GM10847 (cell line): Measurements from ENCODE around the gene ESPNL.

ENCODE experiments used
- POLR2A ChIP-seq: IDR thresholded peaks from 2 replicates; pipeline ENCODE4 v1.6.1; 2011; ENCODE audit not compliant: insufficient read length; ENCODE audit errors: extremely low read depth

Gene ESPNL

GRCh38 chr2:238159661-238160205 lies 59.6 kb downstream of the ESPNL start:
- no peak for TF ChIP-seq POLR2A

- TF ChIP-seq POLR2A = no peak
Measured at GRCh38 chr2:238160206-238161129, 60.3 kb downstream of the ESPNL start.

DNA sequence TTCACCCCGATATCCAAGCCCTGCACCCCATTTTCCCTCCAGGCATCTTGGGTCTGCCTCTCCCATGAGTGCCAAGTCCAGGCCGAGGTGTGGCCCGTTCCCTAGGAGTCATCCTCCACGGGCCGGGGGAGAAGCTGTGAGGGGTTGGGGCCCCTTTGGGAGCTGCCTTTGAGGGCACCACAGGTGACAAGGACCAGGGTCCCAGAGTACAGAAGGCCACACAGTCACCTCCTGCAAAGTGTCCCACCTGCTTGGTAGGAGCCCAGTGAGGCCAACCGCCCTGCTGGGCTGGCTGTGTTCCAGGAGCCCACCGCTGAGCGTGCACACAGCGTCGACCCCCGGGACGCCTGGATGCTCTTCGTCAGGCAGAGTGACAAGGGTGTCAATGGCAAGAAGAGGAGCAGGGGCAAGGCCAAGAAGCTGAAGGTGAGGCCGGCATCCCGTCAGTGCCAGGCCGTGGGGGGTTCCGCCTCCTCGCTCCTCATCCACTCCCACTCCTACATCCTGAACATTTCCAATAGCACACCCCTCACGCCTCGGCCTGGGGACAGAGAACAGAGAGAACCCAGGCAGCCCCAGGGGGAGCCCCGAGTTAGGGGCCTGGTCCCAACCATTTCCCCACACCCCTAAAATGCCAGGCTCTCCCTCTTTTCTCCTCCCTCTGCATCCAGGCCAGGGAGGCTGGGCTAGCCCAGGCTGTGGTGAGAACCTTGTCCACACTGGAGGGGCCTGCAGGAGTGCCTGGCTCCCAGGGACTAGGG lies 61.3 kb downstream of the ESPNL start:
- TF ChIP-seq POLR2A = no peak

- no peak for TF ChIP-seq POLR2A
Measured at GRCh38 chr2:238162251-238162845, 62.2 kb downstream of the ESPNL start.

- TF ChIP-seq POLR2A = no peak
Measured at GRCh38 chr2:238162846-238163441, 62.8 kb downstream of the ESPNL start.

GRCh38 chr2:238163481-238164198 lies 63.5 kb downstream of the ESPNL start:
- TF ChIP-seq POLR2A = no peak

- no peak for TF ChIP-seq POLR2A
Measured at GRCh38 chr2:238164906-238165287, 64.8 kb downstream of the ESPNL start.

DNA sequence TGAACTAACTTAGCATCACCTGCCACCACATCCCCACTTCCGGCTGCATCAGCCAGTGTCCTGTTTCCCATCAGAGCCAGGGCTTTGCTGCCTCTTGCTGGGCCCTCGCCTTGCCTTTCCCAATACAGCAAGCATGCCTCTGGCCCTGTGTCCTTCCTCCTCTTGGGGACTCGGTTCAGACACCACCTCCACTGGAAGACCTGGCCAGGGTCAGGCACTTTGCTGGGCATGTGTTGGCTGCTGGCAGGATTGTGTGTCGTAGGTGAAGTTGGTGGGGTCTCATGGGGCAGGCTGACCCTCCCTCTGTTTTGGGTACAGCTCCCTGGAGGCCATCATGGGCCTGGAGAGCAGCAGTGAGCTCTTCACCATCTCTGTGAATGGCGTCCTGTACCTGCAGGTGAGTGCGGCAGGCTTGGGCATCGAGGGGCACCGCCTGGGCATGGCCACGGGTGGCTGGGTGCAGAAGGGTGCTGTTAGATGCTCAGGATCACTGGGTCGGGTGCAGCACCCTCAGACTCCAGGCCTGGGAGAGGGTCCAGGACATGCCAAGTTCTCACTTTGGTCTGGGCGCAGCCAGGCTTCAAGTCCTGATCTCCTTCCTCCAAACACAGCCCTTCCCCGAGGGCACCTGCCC lies 65.3 kb downstream of the ESPNL start:
- TF ChIP-seq POLR2A = no peak

- TF ChIP-seq POLR2A = no peak
Measured at GRCh38 chr2:238166391-238167343, 66.5 kb downstream of the ESPNL start.

DNA sequence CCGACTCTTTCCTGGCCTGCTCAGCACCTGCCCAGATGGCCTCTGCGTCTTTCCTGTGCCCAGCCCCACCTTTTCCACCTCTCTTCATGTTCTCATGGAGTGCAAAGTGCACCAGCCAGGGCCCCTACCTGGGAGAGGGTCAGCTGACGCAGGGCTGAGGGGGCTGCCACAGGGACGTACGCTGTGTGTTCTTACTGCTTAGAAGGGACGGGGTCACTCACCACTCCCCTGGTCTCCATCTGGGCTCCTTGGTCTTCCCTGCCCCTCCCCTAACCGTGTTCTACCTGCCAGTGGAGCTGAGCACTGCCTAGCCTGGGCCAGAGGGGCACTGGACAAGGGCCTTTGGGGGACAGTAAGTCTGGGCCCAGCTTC lies 67.2 kb downstream of the ESPNL start:
- no peak for TF ChIP-seq POLR2A

GRCh38 chr2:238167761-238168160 lies 67.6 kb downstream of the ESPNL start:
- no peak for TF ChIP-seq POLR2A

DNA sequence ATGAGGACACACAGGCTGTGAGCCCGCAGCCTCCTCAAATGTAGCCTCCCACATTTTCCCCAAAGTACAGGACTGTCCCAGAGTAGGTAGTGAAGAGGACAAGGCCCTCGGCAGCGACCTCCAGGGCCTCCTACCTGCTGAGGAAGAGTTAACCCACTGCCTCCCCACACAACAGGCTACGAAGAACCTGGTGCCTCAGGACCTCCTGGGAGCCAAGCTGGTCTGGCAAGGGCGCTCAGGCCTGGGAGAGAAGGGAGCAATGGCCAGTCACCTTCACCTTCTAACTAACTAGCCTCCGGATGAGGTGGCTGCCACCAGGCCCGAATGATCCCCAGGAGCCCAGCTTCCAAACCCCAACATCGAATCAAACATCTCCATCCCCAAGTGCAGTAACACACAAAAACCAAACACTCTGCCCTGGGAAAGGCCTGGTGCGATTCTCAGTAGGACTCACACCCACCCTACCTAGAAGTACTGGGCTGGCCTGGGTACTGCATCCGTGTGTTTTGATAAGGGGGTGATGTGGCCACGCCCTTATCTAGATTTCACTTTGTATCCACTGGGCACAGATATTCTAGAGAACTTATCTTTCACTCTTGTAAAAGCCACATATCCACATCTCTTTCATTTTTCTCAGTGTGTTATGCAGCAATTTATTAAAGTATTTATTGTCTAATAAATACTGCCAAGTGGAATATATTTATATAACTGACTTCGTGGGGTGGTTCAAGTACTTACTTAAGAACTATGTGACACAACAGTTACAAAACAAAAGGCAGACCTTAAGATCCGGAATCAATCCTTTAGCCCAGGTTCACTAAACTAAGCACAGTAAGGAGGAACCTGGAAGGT lies 68.3 kb downstream of the ESPNL start:
- TF ChIP-seq POLR2A = no peak
